WTC11 (cell line): ENCODE data around the gene CTNND1. TPM values are rescaled to one million over a fixed set of nuclear protein-coding genes. Genes with fewer than 3 reads are reported as not detected.

Experiments used
- AFF4 ChIP-seq: sonication (generic); formaldehyde crosslinking; IDR thresholded peaks from 2 replicates; pipeline ENCODE4 v1.8.1; 2023; ENCODE audit warnings: mild to moderate bottlenecking, missing genetic modification reagents, borderline replicate concordance
- ATF6 ChIP-seq: sonication (generic); formaldehyde crosslinking; IDR thresholded peaks from 2 replicates; pipeline ENCODE4 v1.8.1; 2023; ENCODE audit warnings: mild to moderate bottlenecking, missing genetic modification reagents
- CBFB ChIP-seq: sonication (generic); formaldehyde crosslinking; IDR thresholded peaks from 2 replicates; pipeline ENCODE4 v1.8.1; 2022; ENCODE audit warnings: mild to moderate bottlenecking, low read depth, missing genetic modification reagents
- ETV6 ChIP-seq: sonication (generic); formaldehyde crosslinking; IDR thresholded peaks from 2 replicates; pipeline ENCODE4 v1.8.1; 2022; ENCODE audit warnings: mild to moderate bottlenecking, missing genetic modification reagents
- FOXP1 ChIP-seq: sonication (generic); formaldehyde crosslinking; IDR thresholded peaks from 2 replicates; pipeline ENCODE4 v1.8.0; 2022; ENCODE audit warnings: missing genetic modification reagents, mild to moderate bottlenecking, moderate library complexity, borderline replicate concordance
- MYBL2 ChIP-seq: sonication (generic); formaldehyde crosslinking; IDR thresholded peaks from 2 replicates; pipeline ENCODE4 v1.8.1; 2023; ENCODE audit warnings: mild to moderate bottlenecking, moderate library complexity, missing genetic modification reagents
- PREB ChIP-seq: sonication (generic); formaldehyde crosslinking; IDR thresholded peaks from 2 replicates; pipeline ENCODE4 v1.8.1; 2022; ENCODE audit warnings: mild to moderate bottlenecking, missing genetic modification reagents, moderate library complexity, borderline replicate concordance
- RORB ChIP-seq: fragments of 250-450 bp; sonication (Bioruptor Pico); IDR thresholded peaks from 2 replicates; pipeline ENCODE4 v1.9.0; 2021; ENCODE audit warnings: mild to moderate bottlenecking
- SMAD4 ChIP-seq: sonication (generic); formaldehyde crosslinking; IDR thresholded peaks from 2 replicates; pipeline ENCODE4 v1.8.0; 2022; ENCODE audit warnings: mild to moderate bottlenecking, missing genetic modification reagents
- TEAD4 ChIP-seq: sonication (generic); formaldehyde crosslinking; IDR thresholded peaks from 2 replicates; pipeline ENCODE4 v1.8.0; 2022; ENCODE audit warnings: mild to moderate bottlenecking, missing genetic modification reagents
- TP53 ChIP-seq: sonication (generic); formaldehyde crosslinking; IDR thresholded peaks from 2 replicates; pipeline ENCODE4 v1.8.1; 2023; ENCODE audit warnings: mild to moderate bottlenecking, missing genetic modification reagents
- ZBTB43 ChIP-seq: sonication (generic); formaldehyde crosslinking; IDR thresholded peaks from 2 replicates; pipeline ENCODE4 v1.8.1; 2023; ENCODE audit warnings: mild to moderate bottlenecking, missing genetic modification reagents
- ZNF138 ChIP-seq: sonication (generic); formaldehyde crosslinking; conservative IDR thresholded peaks from 2 replicates; pipeline ENCODE4 v1.8.1; 2022; ENCODE audit warnings: mild to moderate bottlenecking, moderate library complexity, missing genetic modification reagents
- ZNF263 ChIP-seq: sonication (generic); formaldehyde crosslinking; IDR thresholded peaks from 2 replicates; pipeline ENCODE4 v1.8.1; 2022; ENCODE audit warnings: low read depth, mild to moderate bottlenecking, moderate library complexity, missing genetic modification reagents
- ZNF396 ChIP-seq: fragments of 250-450 bp; sonication (Bioruptor Pico); IDR thresholded peaks from 2 replicates; pipeline ENCODE4 v1.8.0; 2021; ENCODE audit warnings: mild to moderate bottlenecking, moderate library complexity, borderline replicate concordance
- ZNF512 ChIP-seq: sonication (generic); formaldehyde crosslinking; IDR thresholded peaks from 2 replicates; pipeline ENCODE4 v1.8.1; 2022; ENCODE audit warnings: missing genetic modification reagents, borderline replicate concordance
- total RNA-seq: library from RNA; stranded (reverse); gene quantifications from 3 replicates; pipeline ENCODE4 v1.2.3, GENCODE V29; 2021
- TF ChIP-seq, protein P1 (sequence below): sonication (generic); formaldehyde crosslinking; IDR thresholded peaks from 2 replicates; pipeline ENCODE4 v1.8.1; 2022; ENCODE audit warnings: low read depth, mild to moderate bottlenecking, moderate library complexity, missing genetic modification reagents, borderline replicate concordance
- TF ChIP-seq, protein P2 (sequence below): sonication (generic); formaldehyde crosslinking; IDR thresholded peaks from 2 replicates; pipeline ENCODE4 v1.8.1; 2023; ENCODE audit warnings: mild to moderate bottlenecking, missing genetic modification reagents, moderate library complexity
- TF ChIP-seq, protein P3 (sequence below): sonication (generic); formaldehyde crosslinking; IDR thresholded peaks from 2 replicates; pipeline ENCODE4 v1.8.1; 2022; ENCODE audit warnings: mild to moderate bottlenecking, moderate library complexity, missing genetic modification reagents
- TF ChIP-seq, protein P4 (sequence below): sonication (generic); formaldehyde crosslinking; IDR thresholded peaks from 2 replicates; pipeline ENCODE4 v1.8.0; 2022; ENCODE audit warnings: mild to moderate bottlenecking, missing genetic modification reagents
- TF ChIP-seq, protein P5 (sequence below): sonication (generic); formaldehyde crosslinking; IDR thresholded peaks from 2 replicates; pipeline ENCODE4 v1.8.0; 2022; ENCODE audit warnings: mild to moderate bottlenecking, missing genetic modification reagents

The CTNND1 gene
- total RNA-seq, 1 experiment from 2014 or later, result 165 TPM

DNA sequence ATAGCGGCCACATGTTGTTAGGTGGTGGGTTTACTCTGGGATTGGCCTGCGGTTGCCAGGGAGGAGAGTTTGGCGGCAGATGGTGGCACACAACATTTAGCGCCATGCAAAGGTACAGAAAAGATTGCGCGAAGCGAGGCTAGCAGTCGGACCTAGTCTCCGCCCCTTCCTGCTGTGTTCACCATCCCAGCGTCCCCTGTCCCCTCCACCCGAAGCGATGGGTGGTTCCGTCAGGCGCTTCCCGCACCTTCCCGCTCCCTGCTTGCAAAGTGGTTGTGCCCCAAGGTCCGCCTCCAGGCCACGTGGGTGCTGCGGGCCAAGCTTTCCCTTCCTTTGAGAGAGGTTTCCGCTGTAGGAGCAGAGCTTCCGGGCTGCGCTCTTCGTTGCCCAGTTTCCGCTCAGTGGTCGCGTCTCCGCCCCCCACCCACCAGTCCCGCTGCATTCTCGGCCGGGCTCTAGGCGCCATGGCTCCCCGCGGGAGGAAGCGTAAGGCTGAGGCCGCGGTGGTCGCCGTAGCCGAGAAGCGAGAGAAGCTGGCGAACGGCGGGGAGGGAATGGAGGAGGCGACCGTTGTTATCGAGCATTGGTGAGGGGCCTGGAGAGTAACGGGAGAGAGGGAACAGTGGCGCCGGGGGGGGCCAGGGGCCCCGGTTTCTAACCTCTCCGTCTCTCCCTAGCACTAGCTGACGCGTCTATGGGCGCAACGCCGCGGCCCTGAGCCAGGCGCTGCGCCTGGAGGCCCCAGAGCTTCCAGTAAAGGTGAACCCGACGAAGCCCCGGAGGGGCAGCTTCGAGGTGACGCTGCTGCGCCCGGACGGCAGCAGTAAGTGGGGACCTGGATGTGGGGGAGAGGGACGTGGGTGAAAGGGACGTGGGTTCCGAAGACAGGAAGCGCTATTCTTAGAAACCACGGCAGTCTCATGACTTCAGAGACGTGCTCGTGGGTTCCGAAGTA lies 20.2 kb upstream of the CTNND1 start, which contains the start of gene SELENOH (continued):
- TF ChIP-seq, protein P1, sequence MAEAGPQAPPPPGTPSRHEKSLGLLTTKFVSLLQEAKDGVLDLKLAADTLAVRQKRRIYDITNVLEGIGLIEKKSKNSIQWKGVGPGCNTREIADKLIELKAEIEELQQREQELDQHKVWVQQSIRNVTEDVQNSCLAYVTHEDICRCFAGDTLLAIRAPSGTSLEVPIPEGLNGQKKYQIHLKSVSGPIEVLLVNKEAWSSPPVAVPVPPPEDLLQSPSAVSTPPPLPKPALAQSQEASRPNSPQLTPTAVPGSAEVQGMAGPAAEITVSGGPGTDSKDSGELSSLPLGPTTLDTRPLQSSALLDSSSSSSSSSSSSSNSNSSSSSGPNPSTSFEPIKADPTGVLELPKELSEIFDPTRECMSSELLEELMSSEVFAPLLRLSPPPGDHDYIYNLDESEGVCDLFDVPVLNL (CRISPR knock-in tag), result peak; percentile 92
- peak; percentile 93; the same call in 1 of the 2 replicates for TF ChIP-seq TP53 (CRISPR knock-in tag)
- TF ChIP-seq SMAD4 (CRISPR knock-in tag), result peak; percentile 66; the same call in 1 of the 2 replicates
- TF ChIP-seq, protein P2, sequence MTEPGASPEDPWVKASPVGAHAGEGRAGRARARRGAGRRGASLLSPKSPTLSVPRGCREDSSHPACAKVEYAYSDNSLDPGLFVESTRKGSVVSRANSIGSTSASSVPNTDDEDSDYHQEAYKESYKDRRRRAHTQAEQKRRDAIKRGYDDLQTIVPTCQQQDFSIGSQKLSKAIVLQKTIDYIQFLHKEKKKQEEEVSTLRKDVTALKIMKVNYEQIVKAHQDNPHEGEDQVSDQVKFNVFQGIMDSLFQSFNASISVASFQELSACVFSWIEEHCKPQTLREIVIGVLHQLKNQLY, result no peak
- TF ChIP-seq ZBTB43 (CRISPR knock-in tag), result peak; percentile 92
- no peak; the same call in 1 of the 2 replicates for TF ChIP-seq ZNF138
- TF ChIP-seq PREB (CRISPR knock-in tag), result no peak
- peak; percentile 96; the same call in 1 of the 2 replicates for TF ChIP-seq AFF4 (CRISPR knock-in tag)
- TF ChIP-seq RORB (CRISPR knock-in tag), result no peak
- TF ChIP-seq ZNF396, result no peak
- TF ChIP-seq ZNF263, result no peak
- peak; percentile 96 for TF ChIP-seq MYBL2
- peak; percentile 99 for TF ChIP-seq ETV6 (CRISPR knock-in tag)
- peak; percentile 93 for TF ChIP-seq CBFB (CRISPR knock-in tag)
- TF ChIP-seq ZNF512 (CRISPR knock-in tag), result no peak
- TF ChIP-seq, protein P3, sequence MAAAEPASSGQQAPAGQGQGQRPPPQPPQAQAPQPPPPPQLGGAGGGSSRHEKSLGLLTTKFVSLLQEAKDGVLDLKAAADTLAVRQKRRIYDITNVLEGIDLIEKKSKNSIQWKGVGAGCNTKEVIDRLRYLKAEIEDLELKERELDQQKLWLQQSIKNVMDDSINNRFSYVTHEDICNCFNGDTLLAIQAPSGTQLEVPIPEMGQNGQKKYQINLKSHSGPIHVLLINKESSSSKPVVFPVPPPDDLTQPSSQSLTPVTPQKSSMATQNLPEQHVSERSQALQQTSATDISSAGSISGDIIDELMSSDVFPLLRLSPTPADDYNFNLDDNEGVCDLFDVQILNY, result peak; percentile 94; the same call in 1 of the 2 replicates
- peak; percentile 96 for TF ChIP-seq FOXP1
- TF ChIP-seq, protein P4, sequence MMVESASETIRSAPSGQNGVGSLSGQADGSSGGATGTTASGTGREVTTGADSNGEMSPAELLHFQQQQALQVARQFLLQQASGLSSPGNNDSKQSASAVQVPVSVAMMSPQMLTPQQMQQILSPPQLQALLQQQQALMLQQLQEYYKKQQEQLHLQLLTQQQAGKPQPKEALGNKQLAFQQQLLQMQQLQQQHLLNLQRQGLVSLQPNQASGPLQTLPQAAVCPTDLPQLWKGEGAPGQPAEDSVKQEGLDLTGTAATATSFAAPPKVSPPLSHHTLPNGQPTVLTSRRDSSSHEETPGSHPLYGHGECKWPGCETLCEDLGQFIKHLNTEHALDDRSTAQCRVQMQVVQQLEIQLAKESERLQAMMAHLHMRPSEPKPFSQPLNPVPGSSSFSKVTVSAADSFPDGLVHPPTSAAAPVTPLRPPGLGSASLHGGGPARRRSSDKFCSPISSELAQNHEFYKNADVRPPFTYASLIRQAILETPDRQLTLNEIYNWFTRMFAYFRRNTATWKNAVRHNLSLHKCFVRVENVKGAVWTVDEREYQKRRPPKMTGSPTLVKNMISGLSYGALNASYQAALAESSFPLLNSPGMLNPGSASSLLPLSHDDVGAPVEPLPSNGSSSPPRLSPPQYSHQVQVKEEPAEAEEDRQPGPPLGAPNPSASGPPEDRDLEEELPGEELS (CRISPR knock-in tag), result peak; percentile 91
- TF ChIP-seq, protein P5, sequence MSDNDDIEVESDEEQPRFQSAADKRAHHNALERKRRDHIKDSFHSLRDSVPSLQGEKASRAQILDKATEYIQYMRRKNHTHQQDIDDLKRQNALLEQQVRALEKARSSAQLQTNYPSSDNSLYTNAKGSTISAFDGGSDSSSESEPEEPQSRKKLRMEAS (CRISPR knock-in tag), result peak; percentile 98
- no peak for TF ChIP-seq TEAD4 (CRISPR knock-in tag)
- TF ChIP-seq ATF6 (CRISPR knock-in tag), result no peak
